ENCODE results near the gene C17orf78. TPM values are rescaled to one million over a fixed set of nuclear protein-coding genes. Genes with fewer than 3 reads are reported as not detected.
"Not testable (repeated sequence)": the region's sequence is repeated elsewhere in the genome, so short reads cannot be mapped to it uniquely, and the experiment has no call there.

The C17orf78 gene
- total RNA-seq, 2 experiments from 2014 or later, result not detected

GRCh38 chr17:37391146-37391545 is 15.4 kb downstream of the C17orf78 start:
- Mint-ChIP-seq H3K27ac (no peak overlapping the region), H3K9me3 (no peaks in the 10 kb centered on the region), H3K4me1 (ENCODE audit: low read depth) (peaks cover 17% of the 10 kb centered on the region), H3K36me3 (ENCODE audit: low read depth) (no peaks in the 10 kb centered on the region), H3K4me3 (no peak overlapping the region), H3K27me3 (ENCODE audit: low read depth) (no peaks in the 10 kb centered on the region)
- intact Hi-C loops (cut with micrococcal nuclease), result no loop called here
- DNase-seq, result no peak
- CTCF ChIA-PET, result interaction anchor here (2.5 to 4.1 kb wide), 2 partner anchors 15 to 18 kb away, joined by 11 to 21 read pairs; partner anchors contain the start of gene C17orf78

DNA sequence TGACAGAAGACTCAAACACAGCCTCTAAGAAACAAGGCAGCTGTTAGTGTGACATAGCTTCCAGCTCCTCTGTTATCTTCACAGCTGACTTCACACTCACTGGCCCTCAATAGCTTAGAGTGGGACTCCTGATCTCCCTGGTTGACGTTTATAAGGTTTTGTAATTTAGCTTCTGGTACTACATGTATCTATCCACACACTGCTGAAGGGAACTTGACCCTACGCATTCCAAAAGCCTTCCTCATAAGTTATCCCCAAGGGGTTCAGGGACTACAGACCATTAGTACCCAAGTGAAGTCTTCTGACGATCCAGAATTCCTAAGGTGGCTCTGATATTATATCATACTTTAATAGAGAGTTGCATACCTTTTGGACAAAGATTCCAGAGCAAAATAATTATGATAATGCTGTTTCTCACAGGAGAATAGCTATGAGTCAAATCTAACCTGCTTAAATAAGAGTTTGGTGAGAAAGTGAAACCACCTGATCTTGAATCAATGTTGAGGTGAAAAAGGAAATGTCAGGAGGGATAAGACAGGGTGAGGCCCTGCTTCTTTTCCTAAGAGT is 16.3 kb downstream of the C17orf78 start:
- Mint-ChIP-seq H3K4me3 (no peak overlapping the region), H3K27ac (no peak overlapping the region), H3K9me3 (no peaks in the 10 kb centered on the region), H3K4me1 (ENCODE audit: low read depth) (peaks cover 17% of the 10 kb centered on the region), H3K36me3 (ENCODE audit: low read depth) (no peaks in the 10 kb centered on the region), H3K27me3 (ENCODE audit: low read depth) (no peaks in the 10 kb centered on the region)
- intact Hi-C loops (cut with micrococcal nuclease), result loop anchor here (2.0 kb wide), 1 partner anchor 15 kb away; the partner anchor contains the start of genes ACACA and TADA2A
- DNase-seq, result no peak
- CTCF ChIA-PET, result interaction anchor here (2.5 to 4.1 kb wide), 2 partner anchors 16 to 19 kb away, joined by 11 to 21 read pairs; partner anchors contain the start of gene C17orf78

- CTCF ChIA-PET, result interaction anchor here (4.1 kb wide), 1 partner anchor 20 kb away, joined by 21 read pairs; no protein-coding TSS in a partner anchor
- Mint-ChIP-seq H3K4me1 (ENCODE audit: low read depth) (peaks cover 20% of the 10 kb centered on the region), H3K27me3 (ENCODE audit: low read depth) (no peaks in the 10 kb centered on the region), H3K4me3 (no peak overlapping the region), H3K9me3 (no peaks in the 10 kb centered on the region), H3K27ac (no peak overlapping the region), H3K36me3 (ENCODE audit: low read depth) (no peaks in the 10 kb centered on the region)
- intact Hi-C loops (cut with micrococcal nuclease), result loop anchor here (2.0 kb wide), 1 partner anchor 13 kb away; the partner anchor contains the start of genes ACACA and TADA2A
- no peak for DNase-seq
These were observed 17.6 kb downstream of the C17orf78 start for GRCh38 chr17:37393352-37393751.

DNA sequence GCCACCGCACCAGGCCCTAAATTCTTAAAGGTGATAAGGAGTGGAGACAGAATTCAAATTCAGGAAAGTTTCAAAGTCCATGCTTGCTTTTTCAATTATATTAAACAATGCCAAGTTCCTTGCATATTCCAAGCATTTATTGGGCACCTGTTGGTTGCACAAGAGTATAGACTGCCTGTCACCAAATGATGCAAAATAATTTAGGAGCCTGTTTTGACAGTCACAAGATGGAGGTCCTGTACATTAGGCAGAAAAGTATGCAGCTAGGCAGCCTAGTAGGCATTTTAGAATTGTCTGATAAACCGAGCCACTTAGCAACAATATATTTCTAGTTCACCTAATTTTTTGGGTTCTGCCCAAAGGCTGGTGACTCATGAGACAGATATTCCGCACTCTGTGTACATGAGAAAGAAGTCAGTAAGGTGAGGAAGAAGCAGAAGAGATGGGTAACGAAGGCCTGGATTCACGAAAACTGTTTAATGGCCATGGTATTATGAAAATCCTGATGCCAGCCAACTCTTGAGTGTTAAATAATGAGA is 23.5 kb downstream of the C17orf78 start:
- no peak for DNase-seq
- intact Hi-C loops (cut with micrococcal nuclease), result no loop called here
- no peaks in the 10 kb centered on the region for H3K27me3 Mint-ChIP-seq (ENCODE audit: low read depth)
- H3K9me3 Mint-ChIP-seq, result no peaks in the 10 kb centered on the region
- CTCF ChIA-PET, result interaction anchor here (0.5 to 2.4 kb wide), 5 partner anchors 16 to 38 kb away, joined by 3 to 64 read pairs (median 5); partner anchors contain the start of gene C17orf78
- peaks cover 6% of the 10 kb centered on the region for H3K36me3 Mint-ChIP-seq (ENCODE audit: low read depth)
- no peak overlapping the region for H3K4me3 Mint-ChIP-seq
- peaks cover 27% of the 10 kb centered on the region for H3K4me1 Mint-ChIP-seq (ENCODE audit: low read depth)
- no peak overlapping the region for H3K27ac Mint-ChIP-seq

GRCh38 chr17:37400505-37400904 is 24.7 kb downstream of the C17orf78 start:
- DNase-seq, result no peak
- Mint-ChIP-seq H3K9me3 (no peaks in the 10 kb centered on the region), H3K4me1 (ENCODE audit: low read depth) (peaks cover 36% of the 10 kb centered on the region), H3K27me3 (ENCODE audit: low read depth) (no peaks in the 10 kb centered on the region), H3K36me3 (ENCODE audit: low read depth) (peaks cover 15% of the 10 kb centered on the region), H3K27ac (no peak overlapping the region), H3K4me3 (no peak overlapping the region)
- intact Hi-C loops (cut with micrococcal nuclease), result no loop called here
- CTCF ChIA-PET, result interaction anchor here (1.0 kb wide), 1 partner anchor 13 kb away, joined by 4 read pairs; no protein-coding TSS in a partner anchor

- CTCF ChIA-PET, result interaction anchor here (0.8 kb wide), 1 partner anchor 9 kb away, joined by 4 read pairs; no protein-coding TSS in a partner anchor
- intact Hi-C loops (cut with micrococcal nuclease); DNase-seq; H3K27ac Mint-ChIP-seq; H3K9me3 Mint-ChIP-seq; H3K27me3 Mint-ChIP-seq (ENCODE audit: low read depth): not testable (repeated sequence)
- Mint-ChIP-seq H3K4me1 (ENCODE audit: low read depth) (peaks cover 58% of the 10 kb centered on the region), H3K36me3 (ENCODE audit: low read depth) (peaks cover 36% of the 10 kb centered on the region), H3K4me3 (peak overlapping the region; percentile 97)
These were observed 29.7 kb downstream of the C17orf78 start for GRCh38 chr17:37405522-37405921.

GRCh38 chr17:37405955-37406634 is 30.3 kb downstream of the C17orf78 start:
- CTCF ChIA-PET, result interaction anchor here (0.6 kb wide), 1 partner anchor 33 kb away, joined by 3 read pairs; no protein-coding TSS in a partner anchor

GRCh38 chr17:37406635-37407461 is 31.1 kb downstream of the C17orf78 start, which contains the start of the genes ACACA and TADA2A:
Gene ACACA (minus strand): TSS chr17:37406836. CDS start chr17:37406299, 537 bp downstream.
Gene TADA2A (plus strand): TSS chr17:37406886. CDS start chr17:37411366, 4,480 bp downstream.
- H3K27ac Mint-ChIP-seq, result peak within 1 kb of the TSS; percentile 95
- CTCF ChIA-PET, result interaction anchor here (0.6 to 1.3 kb wide), 3 partner anchors 23 to 34 kb away, joined by 3 to 5 read pairs (median 3); no protein-coding TSS in a partner anchor
- H3K4me3 Mint-ChIP-seq, result peak within 1 kb of the TSS; percentile 97
- H3K27me3 Mint-ChIP-seq (ENCODE audit: low read depth), result no peaks in the 10 kb centered on the region
- H3K4me1 Mint-ChIP-seq (ENCODE audit: low read depth), result peaks cover 58% of the 10 kb centered on the region
- intact Hi-C loops (cut with micrococcal nuclease), result loop anchor here (1.0 to 2.0 kb wide), 6 partner anchors 14 to 805 kb away; partner anchors contain the start of genes DUSP14 and SYNRG
- H3K9me3 Mint-ChIP-seq, result no peaks in the 10 kb centered on the region
- DNase-seq, result peak; percentile 74
- H3K36me3 Mint-ChIP-seq (ENCODE audit: low read depth), result peaks cover 42% of the 10 kb centered on the region

More at GRCh38 chr17:37405955-37406634, 30.3 kb downstream of the C17orf78 start:
- no peaks in the 10 kb centered on the region for H3K27me3 Mint-ChIP-seq (ENCODE audit: low read depth)
- H3K4me1 Mint-ChIP-seq (ENCODE audit: low read depth), result peaks cover 58% of the 10 kb centered on the region
- H3K27ac Mint-ChIP-seq, result peak overlapping the region; percentile 95
- intact Hi-C loops (cut with micrococcal nuclease), result loop anchor here (1.0 to 2.0 kb wide), 5 partner anchors 13 to 804 kb away; partner anchors contain the start of genes DUSP14 and SYNRG
- DNase-seq, result no peak
- H3K9me3 Mint-ChIP-seq, result no peaks in the 10 kb centered on the region
- H3K36me3 Mint-ChIP-seq (ENCODE audit: low read depth), result peaks cover 41% of the 10 kb centered on the region
- peak overlapping the region; percentile 97 for H3K4me3 Mint-ChIP-seq

DNA sequence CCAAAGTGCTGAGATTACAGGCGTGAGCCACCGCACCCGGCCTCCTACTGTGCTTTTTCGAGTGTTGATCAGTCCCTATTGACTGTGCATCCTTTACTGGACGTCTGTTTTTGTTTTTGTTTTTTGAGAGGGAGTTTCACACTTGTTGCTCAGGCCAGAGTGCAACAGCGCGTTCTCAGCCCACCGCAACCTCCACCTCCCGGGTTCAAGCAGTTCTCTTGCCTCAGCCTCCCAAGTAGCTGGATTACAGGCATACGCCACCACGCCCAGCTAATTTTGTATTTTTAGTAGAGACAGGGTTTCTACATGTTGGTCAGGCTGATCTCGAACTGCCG is 32.3 kb downstream of the C17orf78 start:
- peak overlapping the region; percentile 93 for H3K27ac Mint-ChIP-seq
- peaks cover 49% of the 10 kb centered on the region for H3K4me1 Mint-ChIP-seq (ENCODE audit: low read depth)
- H3K9me3 Mint-ChIP-seq; H3K27me3 Mint-ChIP-seq (ENCODE audit: low read depth); DNase-seq; intact Hi-C loops (cut with micrococcal nuclease): not testable (repeated sequence)
- peaks cover 48% of the 10 kb centered on the region for H3K36me3 Mint-ChIP-seq (ENCODE audit: low read depth)
- CTCF ChIA-PET, result interaction anchor here (0.5 to 1.3 kb wide), 3 partner anchors 15 to 78 kb away, joined by 3 to 5 read pairs (median 5); no protein-coding TSS in a partner anchor
- peak overlapping the region; percentile 82 for H3K4me3 Mint-ChIP-seq

GRCh38 chr17:37410357-37410756 is 34.6 kb downstream of the C17orf78 start:
- CTCF ChIA-PET, result interaction anchor here (0.7 to 1.0 kb wide), 3 partner anchors 20 to 34 kb away, joined by 3 to 5 read pairs (median 4); partner anchors contain the start of gene C17orf78

DNA sequence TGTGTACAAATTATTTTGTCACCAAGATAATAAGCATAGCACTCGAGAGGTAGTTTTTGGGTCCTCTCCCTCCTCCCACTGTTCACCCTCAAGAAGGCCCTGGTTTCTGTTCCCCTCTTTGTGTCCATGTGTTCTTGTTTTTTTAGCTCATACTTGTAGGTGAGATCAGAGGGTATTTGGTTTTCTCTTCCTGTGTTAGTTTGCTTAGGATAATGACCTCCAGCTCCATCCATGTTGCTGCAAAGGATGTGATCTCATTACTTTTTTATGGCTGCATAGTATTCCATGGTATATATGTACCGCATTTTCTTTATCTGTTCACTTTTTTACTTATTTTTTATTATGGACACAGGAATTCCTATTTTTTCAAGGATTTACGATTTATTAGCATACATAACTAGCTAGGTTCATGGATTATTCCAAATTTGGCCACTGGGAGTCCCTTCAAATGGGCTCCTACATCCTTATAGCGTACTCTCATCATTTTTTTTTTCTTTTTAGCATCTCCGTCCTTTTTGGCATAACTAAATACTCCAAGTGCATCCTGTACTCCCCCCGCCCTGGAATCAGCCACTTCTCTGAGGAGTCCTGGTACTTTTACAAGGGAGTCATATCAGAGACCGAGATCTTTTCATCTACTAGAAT is 38.2 kb downstream of the C17orf78 start:
- peaks cover 18% of the 10 kb centered on the region for H3K4me1 Mint-ChIP-seq (ENCODE audit: low read depth)
- H3K36me3 Mint-ChIP-seq (ENCODE audit: low read depth), result peaks cover 38% of the 10 kb centered on the region
- CTCF ChIA-PET, result interaction anchor here (1.5 kb wide), 1 partner anchor 9 kb away, joined by 4 read pairs; no protein-coding TSS in a partner anchor
- DNase-seq, result no peak
- no peak overlapping the region for H3K4me3 Mint-ChIP-seq
- H3K9me3 Mint-ChIP-seq, result no peaks in the 10 kb centered on the region
- H3K27me3 Mint-ChIP-seq (ENCODE audit: low read depth), result no peaks in the 10 kb centered on the region
- intact Hi-C loops (cut with micrococcal nuclease), result no loop called here
- no peak overlapping the region for H3K27ac Mint-ChIP-seq

More at GRCh38 chr17:37410357-37410756, 34.6 kb downstream of the C17orf78 start:
- peaks cover 52% of the 10 kb centered on the region for H3K36me3 Mint-ChIP-seq (ENCODE audit: low read depth)
- no peak overlapping the region for H3K27ac Mint-ChIP-seq
- no peaks in the 10 kb centered on the region for H3K27me3 Mint-ChIP-seq (ENCODE audit: low read depth)
- no peak overlapping the region for H3K4me3 Mint-ChIP-seq
- peaks cover 36% of the 10 kb centered on the region for H3K4me1 Mint-ChIP-seq (ENCODE audit: low read depth)
- H3K9me3 Mint-ChIP-seq, result no peaks in the 10 kb centered on the region
- DNase-seq, result no peak
- intact Hi-C loops (cut with micrococcal nuclease), result no loop called here
